Jurkat, Clone E6-1 (cell line): ENCODE data around the gene S100Z.
"Not testable (repeated sequence)": the region's sequence is repeated elsewhere in the genome, so short reads cannot be mapped to it uniquely, and the experiment has no call there.

Source experiments
- DNase-seq: peaks from one replicate; pipeline ENCODE4 v3.0.0-alpha.2; 2011; ENCODE audit warnings: low read depth, low spot score
- H3K4me3 ChIP-seq: 2 replicates; pipeline ENCODE4 v1.5.1; 2011; ENCODE audit warnings: mild to moderate bottlenecking, low read length, control low read depth, moderate library complexity

The S100Z gene

GRCh38 chr5:76941442-76941841 lies 91.6 kb downstream of the S100Z start:
- DNase-seq, result no peak
- H3K4me3 ChIP-seq, result no peak overlapping the region

GRCh38 chr5:76942581-76942980 lies 92.8 kb downstream of the S100Z start:
- H3K4me3 ChIP-seq, result no peak overlapping the region
- no peak for DNase-seq

- DNase-seq, result no peak
- no peak overlapping the region for H3K4me3 ChIP-seq
These were observed 93.2 kb downstream of the S100Z start for GRCh38 chr5:76943006-76943405.

GRCh38 chr5:76944638-76945037 lies 94.8 kb downstream of the S100Z start:
- no peak overlapping the region for H3K4me3 ChIP-seq
- DNase-seq, result no peak

GRCh38 chr5:76945238-76945637 lies 95.4 kb downstream of the S100Z start:
- H3K4me3 ChIP-seq, DNase-seq: not testable (repeated sequence)

GRCh38 chr5:76946090-76946489 lies 96.3 kb downstream of the S100Z start:
- no peak for DNase-seq
- H3K4me3 ChIP-seq, result no peak overlapping the region

GRCh38 chr5:76947082-76947503 lies 97.3 kb downstream of the S100Z start:
- DNase-seq, result no peak
- H3K4me3 ChIP-seq, result no peak overlapping the region

GRCh38 chr5:76952795-76953536 lies 103.2 kb downstream of the S100Z start, which contains the start of gene CRHBP:
CRHBP (plus strand) TSS chr5:76953045; CDS start chr5:76953135, 90 bp downstream.
- no peak within 1 kb of the TSS for H3K4me3 ChIP-seq
- no peak for DNase-seq

GRCh38 chr5:76953551-76954382 lies 104.0 kb downstream of the S100Z start:
- no peak overlapping the region for H3K4me3 ChIP-seq
- DNase-seq, result no peak

GRCh38 chr5:76954383-76954763 lies 104.6 kb downstream of the S100Z start:
- H3K4me3 ChIP-seq, result no peak overlapping the region
- no peak for DNase-seq

- DNase-seq, result no peak
These were observed 106.2 kb downstream of the S100Z start for GRCh38 chr5:76956033-76956432.

GRCh38 chr5:76958991-76959767 lies 109.4 kb downstream of the S100Z start:
- DNase-seq, result no peak
- H3K4me3 ChIP-seq, result no peak overlapping the region

More at GRCh38 chr5:76956033-76956432, 106.2 kb downstream of the S100Z start:
- H3K4me3 ChIP-seq, result no peak overlapping the region

- DNase-seq, result peak; percentile 11
- no peak overlapping the region for H3K4me3 ChIP-seq
These were observed 110.3 kb downstream of the S100Z start for GRCh38 chr5:76960004-76960625.

- DNase-seq, result no peak
- H3K4me3 ChIP-seq, result no peak overlapping the region
These were observed 114.2 kb downstream of the S100Z start for GRCh38 chr5:76964060-76964459.
